MCF 10A (cell line): ENCODE data around the gene XYLT1. TPM values are rescaled to one million over a fixed set of nuclear protein-coding genes. Genes with fewer than 3 reads are reported as not detected.

Experiments used
- BruUV-seq: library from RNA; stranded (reverse); fragments of 400-500 nt; replicated peaks from 2 replicates; lab custom pipeline; 2021; lab: Mats Ljungman, UMichigan
- CTCF ChIA-PET: fragments of 300-600 bp; sonication (Branson Sonifier 250); formaldehyde crosslinking; extraction: SDS; loops from one replicate; lab custom pipeline; 2021; ENCODE audit warnings: antibody characterized with exemption, inconsistent platforms; lab: Yijun Ruan, JAX
- POLR2A ChIA-PET: fragments of 300-600, 350-650 bp; sonication (Branson Sonifier 250); formaldehyde crosslinking; extraction: SDS; loops from one replicate; lab custom pipeline; 2020; ENCODE audit warnings: antibody characterized with exemption, inconsistent platforms; lab: Yijun Ruan, JAX
- DNase-seq: peaks from one replicate; pipeline ENCODE4 v3.0.0-alpha.2; 2018; ENCODE audit not compliant: unreplicated experiment
- H3K27ac Mint-ChIP-seq: one replicate; pipeline ENCODE4 v1.8.0; 2022; ENCODE audit warnings: mild to moderate bottlenecking, low read depth, mixed read lengths; ENCODE audit not compliant: unreplicated experiment
- H3K27me3 Mint-ChIP-seq: one replicate; pipeline ENCODE4 v1.8.0; 2022; ENCODE audit warnings: mixed read lengths; ENCODE audit not compliant: insufficient read depth, unreplicated experiment
- H3K36me3 Mint-ChIP-seq: one replicate; pipeline ENCODE4 v1.8.0; 2022; ENCODE audit warnings: mild to moderate bottlenecking, moderate library complexity, mixed read lengths; ENCODE audit not compliant: insufficient read depth, unreplicated experiment
- H3K4me1 Mint-ChIP-seq: one replicate; pipeline ENCODE4 v1.8.0; 2022; ENCODE audit warnings: mixed read lengths; ENCODE audit not compliant: insufficient read depth, unreplicated experiment
- H3K4me3 Mint-ChIP-seq: one replicate; pipeline ENCODE4 v1.8.0; 2022; ENCODE audit warnings: mild to moderate bottlenecking, moderate library complexity, mixed read lengths; ENCODE audit not compliant: unreplicated experiment
- H3K9me3 Mint-ChIP-seq: one replicate; pipeline ENCODE4 v1.8.0; 2022; ENCODE audit warnings: mixed read lengths; ENCODE audit not compliant: unreplicated experiment
- intact Hi-C: fragments of 100-400 bp; cut with micrococcal nuclease; formaldehyde crosslinking; loops from 2 replicates; pipeline ENCODE4 v1.14.1; 2022
- total RNA-seq: library from RNA; stranded (reverse); gene quantifications from 2 replicates; pipeline ENCODE4 v1.2.3, GENCODE V29; 2022
- TF ChIP-seq, protein P1 (sequence below): fragments of 200-600 bp; IDR thresholded peaks from one replicate; pipeline ENCODE4 v1.8.0; 2022; ENCODE audit warnings: antibody characterized with exemption, mild to moderate bottlenecking; ENCODE audit not compliant: unreplicated experiment

The XYLT1 gene
- total RNA-seq, 1 experiment from 2014 or later, result not detected

DNA sequence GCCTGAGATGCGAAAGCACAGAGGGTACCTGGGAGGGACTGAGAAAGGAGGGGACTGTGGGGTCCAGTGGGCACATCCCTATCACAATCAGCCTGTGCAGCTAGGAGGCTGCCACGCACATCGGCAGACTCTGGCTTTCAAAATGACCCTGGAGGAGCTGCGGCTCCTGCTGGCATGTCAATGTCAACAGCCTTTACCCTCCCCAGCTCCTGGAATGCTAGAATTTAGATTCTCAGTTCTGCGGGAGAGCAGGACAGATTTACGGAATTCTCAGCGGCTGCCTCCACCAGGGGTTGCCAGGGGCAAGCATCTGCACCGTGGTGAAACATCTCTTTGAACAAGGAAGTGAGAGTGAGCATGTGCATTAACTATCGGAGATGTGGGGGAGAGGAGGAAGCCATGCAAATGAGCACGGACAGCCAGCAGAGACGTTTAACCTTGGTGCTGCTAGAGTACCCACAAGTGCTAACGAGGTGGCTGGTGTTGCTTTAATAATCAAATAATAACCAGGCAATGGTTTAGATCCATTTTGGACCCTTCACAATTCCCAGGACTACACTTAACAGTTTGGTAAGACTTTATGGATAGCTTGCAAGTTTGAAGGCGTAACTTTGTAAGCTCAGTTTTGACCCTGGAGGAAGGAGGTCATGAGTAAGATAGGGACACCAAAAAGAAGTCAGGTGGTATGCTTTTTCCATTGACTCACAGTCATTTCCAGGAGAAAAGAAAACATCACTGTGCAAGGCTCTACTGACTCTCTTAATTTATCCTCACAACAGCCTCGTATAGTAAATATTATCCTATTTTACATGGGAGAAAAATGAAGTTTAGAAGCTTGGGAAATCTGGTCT, 54.1 kb downstream of the XYLT1 start:
- H3K27ac Mint-ChIP-seq, result no peak overlapping the region
- DNase-seq, result no peak
- peaks cover 31% of the 10 kb centered on the region for H3K9me3 Mint-ChIP-seq
- H3K36me3 Mint-ChIP-seq, result peaks cover 11% of the 10 kb centered on the region
- H3K27me3 Mint-ChIP-seq, result no peaks in the 10 kb centered on the region
- no peak overlapping the region for H3K4me3 Mint-ChIP-seq
- TF ChIP-seq, protein P1, sequence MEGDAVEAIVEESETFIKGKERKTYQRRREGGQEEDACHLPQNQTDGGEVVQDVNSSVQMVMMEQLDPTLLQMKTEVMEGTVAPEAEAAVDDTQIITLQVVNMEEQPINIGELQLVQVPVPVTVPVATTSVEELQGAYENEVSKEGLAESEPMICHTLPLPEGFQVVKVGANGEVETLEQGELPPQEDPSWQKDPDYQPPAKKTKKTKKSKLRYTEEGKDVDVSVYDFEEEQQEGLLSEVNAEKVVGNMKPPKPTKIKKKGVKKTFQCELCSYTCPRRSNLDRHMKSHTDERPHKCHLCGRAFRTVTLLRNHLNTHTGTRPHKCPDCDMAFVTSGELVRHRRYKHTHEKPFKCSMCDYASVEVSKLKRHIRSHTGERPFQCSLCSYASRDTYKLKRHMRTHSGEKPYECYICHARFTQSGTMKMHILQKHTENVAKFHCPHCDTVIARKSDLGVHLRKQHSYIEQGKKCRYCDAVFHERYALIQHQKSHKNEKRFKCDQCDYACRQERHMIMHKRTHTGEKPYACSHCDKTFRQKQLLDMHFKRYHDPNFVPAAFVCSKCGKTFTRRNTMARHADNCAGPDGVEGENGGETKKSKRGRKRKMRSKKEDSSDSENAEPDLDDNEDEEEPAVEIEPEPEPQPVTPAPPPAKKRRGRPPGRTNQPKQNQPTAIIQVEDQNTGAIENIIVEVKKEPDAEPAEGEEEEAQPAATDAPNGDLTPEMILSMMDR, result no peak
- ChIA-PET POLR2A (no interaction called here), CTCF (no interaction called here)
- no TSS peak for BruUV-seq
- no peaks in the 10 kb centered on the region for H3K4me1 Mint-ChIP-seq
- intact Hi-C loops, result no loop called here

DNA sequence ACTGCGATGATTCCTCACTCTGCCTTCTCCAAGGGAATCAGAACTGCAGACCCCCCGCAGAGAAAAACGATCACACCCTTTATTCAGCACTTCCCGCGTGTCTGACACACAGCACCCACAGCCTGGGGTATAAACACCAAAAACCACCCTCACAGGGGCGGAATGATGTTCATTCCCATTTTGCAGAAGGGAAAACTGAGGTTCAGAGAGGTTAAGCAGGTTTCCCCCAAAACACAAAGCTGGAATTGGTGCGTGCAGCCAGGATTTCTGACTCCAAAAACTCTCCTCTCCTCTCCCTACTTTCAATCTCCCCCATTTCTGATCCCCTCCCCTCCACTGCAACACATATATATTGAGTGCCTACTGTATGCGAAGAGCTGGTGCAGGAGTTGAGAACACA, 55.8 kb downstream of the XYLT1 start:
- H3K4me1 Mint-ChIP-seq, result no peaks in the 10 kb centered on the region
- intact Hi-C loops, result no loop called here
- peaks cover 37% of the 10 kb centered on the region for H3K9me3 Mint-ChIP-seq
- POLR2A ChIA-PET, result no interaction called here
- no peak overlapping the region for H3K4me3 Mint-ChIP-seq
- DNase-seq, result no peak
- CTCF ChIA-PET, result interaction anchor here (1.1 kb wide), 1 partner anchor 9 kb away, joined by 3 read pairs; no protein-coding TSS in a partner anchor
- TF ChIP-seq, protein P1, result no peak
- no peaks in the 10 kb centered on the region for H3K27me3 Mint-ChIP-seq
- no peak overlapping the region for H3K27ac Mint-ChIP-seq
- BruUV-seq, result no TSS peak
- H3K36me3 Mint-ChIP-seq, result peaks cover 6% of the 10 kb centered on the region

DNA sequence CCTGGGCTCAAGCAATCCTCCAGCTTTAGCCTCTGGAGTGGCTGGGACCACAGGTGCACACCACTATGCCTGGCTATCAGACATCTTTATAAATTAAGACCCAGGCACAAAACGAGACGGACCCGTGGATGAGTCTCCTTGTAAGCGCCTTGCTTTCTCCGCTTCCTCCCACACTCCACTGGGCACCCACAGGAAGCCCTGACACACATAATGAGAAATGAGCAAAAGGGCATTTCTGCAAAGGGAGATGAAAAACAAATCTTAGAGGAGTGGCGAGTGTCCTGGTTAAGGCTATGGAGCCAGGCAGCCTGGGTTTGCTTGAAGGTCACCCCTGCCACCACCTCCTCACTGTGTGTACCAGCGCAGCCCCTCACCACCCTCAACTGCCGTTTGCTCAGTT, 56.3 kb downstream of the XYLT1 start:
- H3K4me3 Mint-ChIP-seq, result no peak overlapping the region
- intact Hi-C loops, result no loop called here

DNA sequence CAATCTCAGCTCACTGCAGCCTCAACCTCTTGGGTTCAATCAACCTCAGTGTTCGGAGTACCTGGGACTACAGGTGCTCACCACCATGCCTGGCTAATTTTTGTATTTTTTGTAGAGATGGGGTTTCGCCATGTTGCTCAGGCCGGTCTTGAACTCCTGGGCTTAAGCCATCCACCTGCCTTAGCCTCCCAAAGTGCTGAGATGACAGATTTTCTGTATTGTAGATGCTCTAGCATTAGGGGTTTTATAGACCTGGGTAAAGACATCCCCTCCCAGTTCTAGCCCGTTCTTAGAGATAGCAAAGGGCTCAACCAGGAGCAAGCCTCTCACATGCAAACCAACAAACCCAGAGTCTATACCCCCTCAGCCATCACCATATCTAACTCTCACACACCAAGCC, 57.3 kb downstream of the XYLT1 start:
- ChIA-PET POLR2A (no interaction called here), CTCF (no interaction called here)
- no peak overlapping the region for H3K4me3 Mint-ChIP-seq
- no peaks in the 10 kb centered on the region for H3K27me3 Mint-ChIP-seq
- peaks cover 38% of the 10 kb centered on the region for H3K9me3 Mint-ChIP-seq
- TF ChIP-seq, protein P1, result no peak
- no TSS peak for BruUV-seq
- H3K36me3 Mint-ChIP-seq, result peaks cover 6% of the 10 kb centered on the region
- H3K27ac Mint-ChIP-seq, result no peak overlapping the region
- DNase-seq, result no peak
- no peaks in the 10 kb centered on the region for H3K4me1 Mint-ChIP-seq
- intact Hi-C loops, result no loop called here

More for the DNA sequence above, 56.3 kb downstream of the XYLT1 start:
- no peak overlapping the region for H3K27ac Mint-ChIP-seq
- CTCF ChIA-PET, result interaction anchor here (1.1 kb wide), 1 partner anchor 8 kb away, joined by 3 read pairs; no protein-coding TSS in a partner anchor
- TF ChIP-seq, protein P1, result no peak
- H3K4me1 Mint-ChIP-seq, result no peaks in the 10 kb centered on the region
- peaks cover 6% of the 10 kb centered on the region for H3K36me3 Mint-ChIP-seq
- no peaks in the 10 kb centered on the region for H3K27me3 Mint-ChIP-seq
- H3K9me3 Mint-ChIP-seq, result peaks cover 38% of the 10 kb centered on the region
- DNase-seq, result no peak
- POLR2A ChIA-PET, result no interaction called here
- no TSS peak for BruUV-seq
